HEK293 (cell line): ENCODE data around the gene NRP1.
A peak's percentile ranks its signal among the peaks of the same experiment; 100 is the strongest.

Experiments
- EGR2 ChIP-seq: fragments of 450-650 bp; formaldehyde crosslinking; IDR thresholded peaks from 2 replicates; pipeline ENCODE4 v1.5.1; 2016; ENCODE audit warnings: low read depth, missing biosample characterization, missing genetic modification characterization
- GFI1B ChIP-seq: fragments of 450-650 bp; formaldehyde crosslinking; IDR thresholded peaks from 2 replicates; pipeline ENCODE4 v1.5.1; 2016; ENCODE audit warnings: missing biosample characterization, missing genetic modification characterization
- GLIS2 ChIP-seq: fragments of 450-650 bp; formaldehyde crosslinking; IDR thresholded peaks from 2 replicates; pipeline ENCODE4 v1.5.1; 2016; ENCODE audit warnings: missing biosample characterization, missing genetic modification characterization
- INSM2 ChIP-seq: fragments of 450-650 bp; formaldehyde crosslinking; IDR thresholded peaks from 2 replicates; pipeline ENCODE4 v1.5.1; 2016; ENCODE audit warnings: missing biosample characterization, missing genetic modification characterization
- KLF1 ChIP-seq: fragments of 450-650 bp; formaldehyde crosslinking; IDR thresholded peaks from 2 replicates; pipeline ENCODE4 v1.5.1; 2016; ENCODE audit warnings: missing biosample characterization, missing genetic modification characterization
- OSR2 ChIP-seq: fragments of 450-650 bp; formaldehyde crosslinking; IDR thresholded peaks from 2 replicates; pipeline ENCODE4 v1.5.1; 2016; ENCODE audit warnings: missing biosample characterization, missing genetic modification characterization
- SCRT2 ChIP-seq: fragments of 450-650 bp; formaldehyde crosslinking; IDR thresholded peaks from 2 replicates; pipeline ENCODE4 v1.5.1; 2016; ENCODE audit warnings: missing biosample characterization, missing genetic modification characterization
- SETDB1 ChIP-seq: IDR thresholded peaks from one replicate; pipeline ENCODE4 v1.6.1; 2017; ENCODE audit warnings: mild to moderate bottlenecking, low read length, moderate library complexity, mixed read lengths; ENCODE audit not compliant: insufficient read length
- SP2 ChIP-seq: fragments of 450-650 bp; formaldehyde crosslinking; IDR thresholded peaks from 2 replicates; pipeline ENCODE4 v1.5.1; 2016; ENCODE audit warnings: missing biosample characterization, missing genetic modification characterization
- WT1 ChIP-seq: fragments of 450-650 bp; formaldehyde crosslinking; IDR thresholded peaks from 2 replicates; pipeline ENCODE4 v1.5.1; 2016; ENCODE audit warnings: missing biosample characterization, missing genetic modification characterization
- ZBTB1 ChIP-seq: fragments of 450-650 bp; formaldehyde crosslinking; IDR thresholded peaks from 2 replicates; pipeline ENCODE4 v1.5.1; 2016; ENCODE audit warnings: missing biosample characterization, missing genetic modification characterization
- ZBTB7A ChIP-seq: fragments of 450-650 bp; formaldehyde crosslinking; IDR thresholded peaks from 2 replicates; pipeline ENCODE4 v1.5.1; 2016; ENCODE audit warnings: low read depth, missing biosample characterization, missing genetic modification characterization
- ZBTB8A ChIP-seq: fragments of 450-650 bp; formaldehyde crosslinking; IDR thresholded peaks from 2 replicates; pipeline ENCODE4 v1.5.1; 2016; ENCODE audit warnings: missing biosample characterization, missing genetic modification characterization
- ZFP37 ChIP-seq: fragments of 450-650 bp; formaldehyde crosslinking; IDR thresholded peaks from 2 replicates; pipeline ENCODE4 v1.5.1; 2016; ENCODE audit warnings: missing biosample characterization, missing genetic modification characterization
- ZFP69B ChIP-seq: fragments of 450-650 bp; formaldehyde crosslinking; IDR thresholded peaks from 2 replicates; pipeline ENCODE4 v1.5.1; 2016; ENCODE audit warnings: missing biosample characterization, missing genetic modification characterization
- ZIC2 ChIP-seq: fragments of 450-650 bp; formaldehyde crosslinking; IDR thresholded peaks from 2 replicates; pipeline ENCODE4 v1.5.1; 2016; ENCODE audit warnings: missing biosample characterization, missing genetic modification characterization
- ZNF155 ChIP-seq: fragments of 450-650 bp; formaldehyde crosslinking; IDR thresholded peaks from 2 replicates; pipeline ENCODE4 v1.5.1; 2016; ENCODE audit warnings: missing biosample characterization, missing genetic modification characterization
- ZNF202 ChIP-seq: fragments of 450-650 bp; formaldehyde crosslinking; IDR thresholded peaks from 2 replicates; pipeline ENCODE4 v1.5.1; 2016; ENCODE audit warnings: missing biosample characterization, missing genetic modification characterization, borderline replicate concordance
- ZNF223 ChIP-seq: fragments of 450-650 bp; formaldehyde crosslinking; IDR thresholded peaks from 2 replicates; pipeline ENCODE4 v1.5.1; 2016; ENCODE audit warnings: missing biosample characterization, missing genetic modification characterization
- ZNF302 ChIP-seq: fragments of 450-650 bp; formaldehyde crosslinking; IDR thresholded peaks from 2 replicates; pipeline ENCODE4 v1.5.1; 2016; ENCODE audit warnings: missing biosample characterization, missing genetic modification characterization, low read depth
- ZNF362 ChIP-seq: fragments of 450-650 bp; formaldehyde crosslinking; IDR thresholded peaks from 2 replicates; pipeline ENCODE4 v1.5.1; 2016; ENCODE audit warnings: missing biosample characterization, missing genetic modification characterization
- ZNF513 ChIP-seq: fragments of 450-650 bp; IDR thresholded peaks from 2 replicates; pipeline ENCODE4 v1.5.1; 2018; ENCODE audit warnings: missing biosample characterization, missing genetic modification characterization
- ZNF549 ChIP-seq: fragments of 450-650 bp; IDR thresholded peaks from 2 replicates; pipeline ENCODE4 v1.5.1; 2018; ENCODE audit warnings: missing biosample characterization, missing genetic modification characterization, mild to moderate bottlenecking, inconsistent platforms, moderate library complexity
- ZNF558 ChIP-seq: fragments of 450-650 bp; formaldehyde crosslinking; IDR thresholded peaks from 2 replicates; pipeline ENCODE4 v1.5.1; 2016; ENCODE audit warnings: missing biosample characterization, missing genetic modification characterization
- ZNF621 ChIP-seq: fragments of 450-650 bp; formaldehyde crosslinking; IDR thresholded peaks from 2 replicates; pipeline ENCODE4 v1.5.1; 2017; ENCODE audit warnings: missing biosample characterization, missing genetic modification characterization
- ZNF624 ChIP-seq: fragments of 450-650 bp; formaldehyde crosslinking; IDR thresholded peaks from 2 replicates; pipeline ENCODE4 v1.5.1; 2017; ENCODE audit warnings: missing biosample characterization, missing genetic modification characterization
- ZNF629 ChIP-seq: fragments of 450-650 bp; formaldehyde crosslinking; IDR thresholded peaks from 2 replicates; pipeline ENCODE4 v1.5.1; 2017; ENCODE audit warnings: missing biosample characterization, missing genetic modification characterization
- ZNF747 ChIP-seq: fragments of 450-650 bp; formaldehyde crosslinking; IDR thresholded peaks from 2 replicates; pipeline ENCODE4 v1.5.1; 2016; ENCODE audit warnings: missing biosample characterization, missing genetic modification characterization
- ZNF785 ChIP-seq: fragments of 450-650 bp; formaldehyde crosslinking; IDR thresholded peaks from 2 replicates; pipeline ENCODE4 v1.5.1; 2016; ENCODE audit warnings: missing biosample characterization, missing genetic modification characterization
- ZNF843 ChIP-seq: fragments of 450-650 bp; formaldehyde crosslinking; IDR thresholded peaks from 2 replicates; pipeline ENCODE4 v1.5.1; 2016; ENCODE audit warnings: missing biosample characterization, missing genetic modification characterization
- ZSCAN30 ChIP-seq: fragments of 450-650 bp; IDR thresholded peaks from 2 replicates; pipeline ENCODE4 v1.5.1; 2018; ENCODE audit warnings: missing biosample characterization, mild to moderate bottlenecking, missing genetic modification characterization, moderate library complexity
- TF ChIP-seq, protein P1 (sequence below): fragments of 450-650 bp; formaldehyde crosslinking; IDR thresholded peaks from 2 replicates; pipeline ENCODE4 v1.5.1; 2016; ENCODE audit warnings: missing biosample characterization, missing genetic modification characterization
- TF ChIP-seq, protein P2 (sequence below): fragments of 450-650 bp; formaldehyde crosslinking; IDR thresholded peaks from 2 replicates; pipeline ENCODE4 v1.5.1; 2016; ENCODE audit warnings: missing biosample characterization, missing genetic modification characterization, low read depth

NRP1 gene

DNA sequence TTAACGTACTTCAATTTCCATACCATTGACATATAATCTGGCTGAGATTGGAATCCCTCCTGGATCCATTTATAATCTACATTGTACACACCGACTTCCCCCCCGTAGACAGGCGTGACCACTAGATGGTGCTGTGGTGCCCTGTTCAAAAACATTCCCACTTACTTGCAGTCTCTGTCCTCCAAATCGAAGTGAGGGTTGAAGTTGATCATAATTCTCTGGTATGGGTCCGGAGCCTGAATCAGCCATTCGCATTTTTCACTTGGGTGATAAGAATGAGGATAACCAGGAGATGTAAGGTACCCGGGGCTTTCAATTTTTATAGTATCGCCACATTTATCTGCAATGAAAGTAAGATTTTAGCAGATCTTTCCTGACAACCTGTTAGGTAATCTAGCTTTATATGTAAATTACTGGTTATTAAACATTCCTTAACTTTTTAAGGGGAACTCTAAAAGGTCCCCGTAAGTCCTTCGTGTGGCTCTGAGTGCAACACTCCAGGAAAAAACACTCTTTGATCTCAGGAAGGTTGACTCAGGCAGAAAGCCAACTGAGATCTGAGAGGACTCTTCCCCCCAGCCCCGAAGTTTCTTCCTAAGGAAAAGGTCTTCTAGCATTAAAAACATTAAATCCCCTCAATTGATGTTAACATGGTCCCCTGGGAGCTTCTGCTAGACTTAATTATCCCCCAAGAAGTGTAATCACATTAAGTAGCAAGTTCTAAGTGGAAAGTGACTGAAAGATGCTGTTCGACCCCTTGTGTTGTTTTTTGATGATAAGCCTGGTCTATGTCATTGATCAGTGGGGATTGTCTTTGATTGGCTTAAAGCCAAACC, 3.7 kb downstream of the NRP1 start (continued):
- TF ChIP-seq WT1 (tag by site-specific recombination): peak; percentile 81
- TF ChIP-seq ZNF302: no peak
- TF ChIP-seq SETDB1: peak; percentile 26
- peak; percentile 76 for TF ChIP-seq GFI1B (tag by site-specific recombination)
- no peak for TF ChIP-seq KLF1 (tag by site-specific recombination)
- no peak for TF ChIP-seq ZNF549 (tag by site-specific recombination)
- TF ChIP-seq ZNF202 (tag by site-specific recombination): no peak
- no peak for TF ChIP-seq ZBTB7A (tag by site-specific recombination)
- TF ChIP-seq ZNF747 (tag by site-specific recombination): no peak
- TF ChIP-seq ZBTB1 (tag by site-specific recombination): no peak
- no peak for TF ChIP-seq ZNF155
- no peak for TF ChIP-seq ZNF621
- no peak for TF ChIP-seq ZNF362 (tag by site-specific recombination)
- no peak for TF ChIP-seq ZNF223 (tag by site-specific recombination)
- TF ChIP-seq, protein P1, sequence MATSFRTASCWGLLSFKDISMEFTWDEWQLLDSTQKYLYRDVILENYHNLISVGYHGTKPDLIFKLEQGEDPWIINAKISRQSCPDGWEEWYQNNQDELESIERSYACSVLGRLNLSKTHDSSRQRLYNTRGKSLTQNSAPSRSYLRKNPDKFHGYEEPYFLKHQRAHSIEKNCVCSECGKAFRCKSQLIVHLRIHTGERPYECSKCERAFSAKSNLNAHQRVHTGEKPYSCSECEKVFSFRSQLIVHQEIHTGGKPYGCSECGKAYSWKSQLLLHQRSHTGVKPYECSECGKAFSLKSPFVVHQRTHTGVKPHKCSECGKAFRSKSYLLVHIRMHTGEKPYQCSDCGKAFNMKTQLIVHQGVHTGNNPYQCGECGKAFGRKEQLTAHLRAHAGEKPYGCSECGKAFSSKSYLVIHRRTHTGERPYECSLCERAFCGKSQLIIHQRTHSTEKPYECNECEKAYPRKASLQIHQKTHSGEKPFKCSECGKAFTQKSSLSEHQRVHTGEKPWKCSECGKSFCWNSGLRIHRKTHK: no peak
- TF ChIP-seq ZBTB8A (tag by site-specific recombination): peak; percentile 20; the same call in 1 of the 2 replicates
- TF ChIP-seq ZFP37 (tag by site-specific recombination): no peak; the same call in 1 of the 2 replicates
- no peak for TF ChIP-seq SP2 (tag by site-specific recombination)
- TF ChIP-seq OSR2: peak; percentile 99
- TF ChIP-seq, protein P2, sequence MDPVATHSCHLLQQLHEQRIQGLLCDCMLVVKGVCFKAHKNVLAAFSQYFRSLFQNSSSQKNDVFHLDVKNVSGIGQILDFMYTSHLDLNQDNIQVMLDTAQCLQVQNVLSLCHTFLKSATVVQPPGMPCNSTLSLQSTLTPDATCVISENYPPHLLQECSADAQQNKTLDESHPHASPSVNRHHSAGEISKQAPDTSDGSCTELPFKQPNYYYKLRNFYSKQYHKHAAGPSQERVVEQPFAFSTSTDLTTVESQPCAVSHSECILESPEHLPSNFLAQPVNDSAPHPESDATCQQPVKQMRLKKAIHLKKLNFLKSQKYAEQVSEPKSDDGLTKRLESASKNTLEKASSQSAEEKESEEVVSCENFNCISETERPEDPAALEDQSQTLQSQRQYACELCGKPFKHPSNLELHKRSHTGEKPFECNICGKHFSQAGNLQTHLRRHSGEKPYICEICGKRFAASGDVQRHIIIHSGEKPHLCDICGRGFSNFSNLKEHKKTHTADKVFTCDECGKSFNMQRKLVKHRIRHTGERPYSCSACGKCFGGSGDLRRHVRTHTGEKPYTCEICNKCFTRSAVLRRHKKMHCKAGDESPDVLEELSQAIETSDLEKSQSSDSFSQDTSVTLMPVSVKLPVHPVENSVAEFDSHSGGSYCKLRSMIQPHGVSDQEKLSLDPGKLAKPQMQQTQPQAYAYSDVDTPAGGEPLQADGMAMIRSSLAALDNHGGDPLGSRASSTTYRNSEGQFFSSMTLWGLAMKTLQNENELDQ (tag by site-specific recombination): no peak
- TF ChIP-seq ZNF785 (tag by site-specific recombination): no peak
- no peak for TF ChIP-seq ZFP69B (tag by site-specific recombination)
- 0 out of 2 replicates have a peak, but pooled peaks have one; percentile 68 for TF ChIP-seq ZNF629 (tag by site-specific recombination)
- 0 out of 2 replicates have a peak, but pooled peaks have one; percentile 38 for TF ChIP-seq ZNF558
- peak; percentile 94 for TF ChIP-seq ZNF843
- TF ChIP-seq INSM2 (tag by site-specific recombination): 0 out of 2 replicates have a peak, but pooled peaks have one; percentile 74
- TF ChIP-seq GLIS2 (tag by site-specific recombination): 0 out of 2 replicates have a peak, but pooled peaks have one; percentile 36
- no peak for TF ChIP-seq EGR2
- TF ChIP-seq ZIC2: peak; percentile 32; the same call in 1 of the 2 replicates
- peak; percentile 63; the same call in 1 of the 2 replicates for TF ChIP-seq ZSCAN30 (tag by site-specific recombination)
- TF ChIP-seq ZNF513: 0 out of 2 replicates have a peak, but pooled peaks have one; percentile 7
- no peak for TF ChIP-seq ZNF624 (tag by site-specific recombination)
- peak; percentile 28; the same call in 1 of the 2 replicates for TF ChIP-seq SCRT2
